AG04450 (cell line): ENCODE data around the gene UEVLD. TPM values are rescaled to one million over a fixed set of nuclear protein-coding genes. Genes with fewer than 3 reads are reported as not detected.

Experiments
- CTCF ChIA-PET: fragments of 300-600, 350-600 bp; formaldehyde crosslinking; extraction: SDS; loops from one replicate; lab custom pipeline; 2022; ENCODE audit warnings: antibody characterized with exemption, inconsistent platforms; lab: Charles Lee
- POLR2A ChIA-PET: fragments of 350-600 bp; formaldehyde crosslinking; extraction: SDS; loops from one replicate; lab custom pipeline; 2021; ENCODE audit warnings: antibody characterized with exemption, inconsistent platforms; lab: Yijun Ruan, JAX
- DNase-seq: peaks from one replicate; pipeline ENCODE4 v3.0.0-alpha.2; 2011; ENCODE audit warnings: low read depth, low spot score
- H3K27ac ChIP-seq: one replicate; pipeline ENCODE4 v1.5.1; 2012; ENCODE audit warnings: low read depth, low read length, control low read depth
- H3K27me3 ChIP-seq: one replicate; pipeline ENCODE4 v1.6.0; 2012; ENCODE audit warnings: low read length; ENCODE audit not compliant: control insufficient read depth, insufficient read depth
- H3K4me3 ChIP-seq: 2 replicates; pipeline ENCODE4 v1.5.1; 2011; ENCODE audit warnings: mild to moderate bottlenecking, low read depth, low read length, control low read depth
- H3K9me3 ChIP-seq: 2 replicates; pipeline ENCODE4 v1.5.1; 2012; ENCODE audit warnings: low read length; ENCODE audit not compliant: control insufficient read depth, insufficient read depth
- polyA plus RNA-seq: library from polyadenylated mRNA; depleted of rRNA; stranded (reverse); fragments of >200 nt; gene quantifications from 2 replicates; pipeline ENCODE4 v1.2.3, GENCODE V29; 2011
- TF ChIP-seq, protein P1 (sequence below): IDR thresholded peaks from 2 replicates; pipeline ENCODE4 v1.5.1; 2011; ENCODE audit warnings: low read depth, low read length, control low read depth, inconsistent platforms

The UEVLD gene
- polyA plus RNA-seq, 1 experiment, result 27.6 TPM

DNA sequence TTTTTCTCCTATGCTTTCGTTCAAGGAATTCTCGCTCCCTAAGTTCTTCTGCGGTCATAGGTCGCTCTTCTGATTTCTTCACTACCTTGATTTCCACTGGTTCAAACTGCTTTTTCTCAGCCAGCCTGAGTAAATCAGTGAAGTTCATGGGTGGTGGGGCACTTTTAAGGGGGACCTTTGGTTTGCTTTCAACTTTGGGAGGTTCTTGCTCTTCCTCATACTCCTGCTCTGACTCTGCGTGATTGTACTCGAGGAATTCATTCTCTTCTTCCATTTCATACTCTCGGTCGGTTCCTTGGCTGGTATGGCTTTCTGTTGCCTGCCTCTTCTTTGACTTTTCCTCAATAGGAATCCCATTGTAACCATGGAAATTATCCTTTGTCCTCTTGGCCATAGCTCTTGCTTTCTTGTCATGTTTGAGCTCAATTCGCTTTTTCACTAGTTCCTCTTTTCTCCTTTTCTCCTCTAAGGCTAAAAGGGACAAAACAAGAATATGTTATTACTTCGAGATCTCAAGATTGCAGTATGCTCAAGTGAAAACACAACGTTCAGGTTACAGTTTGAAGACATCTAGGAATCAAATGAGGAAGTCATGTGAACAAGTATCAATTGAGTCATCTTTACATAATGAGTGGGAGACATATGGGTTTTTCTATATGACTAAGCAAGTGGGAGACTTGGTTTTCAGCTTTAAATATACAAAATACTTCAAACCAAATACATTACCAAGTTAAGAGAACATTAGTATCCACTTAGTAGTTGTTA is 27.3 kb upstream of the UEVLD start:
- ChIA-PET POLR2A (interaction anchor here (1.0 kb wide), 1 partner anchor 20 kb away, joined by 3 read pairs; no protein-coding TSS in a partner anchor), CTCF (interaction anchor here (0.7 to 1.0 kb wide), 2 partner anchors 16 to 117 kb away, joined by 5 read pairs; no protein-coding TSS in a partner anchor)
- Histone ChIP-seq H3K4me3 (no peak overlapping the region), H3K27me3 (no peaks in the 10 kb centered on the region), H3K9me3 (no peaks in the 10 kb centered on the region; the same call in 1 of the 2 replicates), H3K27ac (peak overlapping the region; percentile 79)
- TF ChIP-seq, protein P1, sequence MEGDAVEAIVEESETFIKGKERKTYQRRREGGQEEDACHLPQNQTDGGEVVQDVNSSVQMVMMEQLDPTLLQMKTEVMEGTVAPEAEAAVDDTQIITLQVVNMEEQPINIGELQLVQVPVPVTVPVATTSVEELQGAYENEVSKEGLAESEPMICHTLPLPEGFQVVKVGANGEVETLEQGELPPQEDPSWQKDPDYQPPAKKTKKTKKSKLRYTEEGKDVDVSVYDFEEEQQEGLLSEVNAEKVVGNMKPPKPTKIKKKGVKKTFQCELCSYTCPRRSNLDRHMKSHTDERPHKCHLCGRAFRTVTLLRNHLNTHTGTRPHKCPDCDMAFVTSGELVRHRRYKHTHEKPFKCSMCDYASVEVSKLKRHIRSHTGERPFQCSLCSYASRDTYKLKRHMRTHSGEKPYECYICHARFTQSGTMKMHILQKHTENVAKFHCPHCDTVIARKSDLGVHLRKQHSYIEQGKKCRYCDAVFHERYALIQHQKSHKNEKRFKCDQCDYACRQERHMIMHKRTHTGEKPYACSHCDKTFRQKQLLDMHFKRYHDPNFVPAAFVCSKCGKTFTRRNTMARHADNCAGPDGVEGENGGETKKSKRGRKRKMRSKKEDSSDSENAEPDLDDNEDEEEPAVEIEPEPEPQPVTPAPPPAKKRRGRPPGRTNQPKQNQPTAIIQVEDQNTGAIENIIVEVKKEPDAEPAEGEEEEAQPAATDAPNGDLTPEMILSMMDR, result no peak
- DNase-seq, result no peak

DNA sequence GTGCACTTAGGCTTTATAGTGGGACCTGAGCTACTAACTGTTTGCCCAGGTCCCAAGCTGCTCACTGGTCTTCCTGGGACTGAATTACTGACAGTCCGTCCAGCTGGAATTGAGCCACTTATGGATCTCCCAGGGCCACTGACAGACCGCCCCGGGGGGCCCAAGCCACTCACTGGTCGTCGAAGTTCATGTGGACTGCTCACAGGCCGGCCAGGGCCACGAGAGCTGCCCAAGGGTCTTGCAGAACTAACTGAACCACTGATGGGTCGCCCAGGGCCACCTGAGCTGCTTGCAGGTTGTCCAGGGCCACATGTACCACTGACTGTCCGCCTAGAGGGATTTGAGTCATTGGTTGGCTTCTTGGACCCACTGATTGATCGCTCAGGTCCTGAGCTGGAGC is 26.1 kb upstream of the UEVLD start:
- DNase-seq, result no peak
- POLR2A ChIA-PET, result no interaction called here
- CTCF ChIA-PET, result no interaction called here
- Histone ChIP-seq H3K9me3 (no peaks in the 10 kb centered on the region; the same call in 1 of the 2 replicates), H3K27ac (no peak overlapping the region), H3K27me3 (no peaks in the 10 kb centered on the region), H3K4me3 (no peak overlapping the region)
- TF ChIP-seq, protein P1, result no peak

DNA sequence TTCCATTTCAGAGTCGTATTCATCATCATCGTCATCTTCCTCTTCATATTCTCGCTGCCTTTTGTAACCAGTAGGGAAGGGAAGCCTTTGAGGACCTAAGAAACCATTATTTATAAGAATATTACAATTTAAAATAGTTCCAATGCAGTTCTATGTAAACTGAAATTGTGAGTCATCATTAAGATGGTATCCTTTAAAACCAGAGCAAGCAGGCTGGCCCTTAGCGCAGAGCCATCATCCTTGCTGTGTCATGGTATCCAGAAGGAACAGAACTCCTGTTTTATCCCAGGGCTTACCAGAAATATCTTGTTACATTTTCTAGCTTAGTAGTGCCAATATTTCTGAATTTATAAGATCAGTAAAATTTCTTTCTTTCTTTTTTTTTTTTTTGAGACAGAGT is 23.9 kb upstream of the UEVLD start:
- CTCF ChIA-PET, result interaction anchor here (0.7 kb wide), 1 partner anchor 290 kb away, joined by 3 read pairs; the partner anchor contains the start of gene HPS5
- H3K27ac ChIP-seq, result no peak overlapping the region
- POLR2A ChIA-PET, result no interaction called here
- H3K4me3 ChIP-seq, result no peak overlapping the region
- no peaks in the 10 kb centered on the region; the same call in 1 of the 2 replicates for H3K9me3 ChIP-seq
- no peak for DNase-seq
- no peaks in the 10 kb centered on the region for H3K27me3 ChIP-seq
- TF ChIP-seq, protein P1, result no peak

DNA sequence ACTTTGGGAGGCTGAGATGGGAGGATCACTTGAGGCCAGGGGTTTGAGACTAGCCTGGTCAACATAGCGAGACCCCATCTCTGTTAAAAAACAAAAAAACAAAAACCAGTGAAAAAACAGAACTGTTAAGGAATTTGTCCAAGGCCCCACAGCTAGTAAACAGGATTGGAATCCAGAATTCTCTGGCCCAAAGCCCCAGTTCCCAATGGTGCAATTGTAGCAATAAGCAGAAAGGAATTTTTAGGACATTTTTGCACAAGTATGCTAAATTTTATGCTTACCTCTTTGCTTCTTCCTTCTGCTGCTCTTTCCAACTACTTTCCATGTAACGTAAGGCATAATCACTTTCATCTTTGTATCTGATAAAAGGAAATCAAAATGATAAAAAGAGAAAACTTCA is 22.7 kb upstream of the UEVLD start:
- DNase-seq, result no peak
- Histone ChIP-seq H3K9me3 (no peaks in the 10 kb centered on the region; the same call in 1 of the 2 replicates), H3K27ac (no peak overlapping the region), H3K27me3 (no peaks in the 10 kb centered on the region), H3K4me3 (no peak overlapping the region)
- POLR2A ChIA-PET, result no interaction called here
- TF ChIP-seq, protein P1, result no peak
- CTCF ChIA-PET, result no interaction called here

DNA sequence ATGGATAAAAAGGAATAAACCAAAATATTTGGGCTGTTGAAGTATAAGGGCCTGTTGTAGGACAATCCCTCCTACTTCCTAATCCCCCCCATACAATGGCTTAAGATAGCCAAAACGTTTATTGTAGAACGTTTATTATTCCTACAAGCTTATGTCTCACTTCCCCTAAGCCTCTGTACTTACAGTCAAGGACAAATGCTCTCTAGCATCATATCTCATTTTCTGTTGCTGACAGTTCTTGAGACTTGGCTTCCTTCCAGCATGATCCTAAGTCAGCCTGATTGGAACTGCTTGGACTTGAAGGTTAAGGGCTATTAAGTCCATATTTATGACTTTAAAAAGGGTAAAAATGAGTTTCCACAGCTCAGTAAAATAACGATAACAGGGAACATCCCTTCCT is 19.8 kb upstream of the UEVLD start:
- ChIA-PET CTCF (no interaction called here), POLR2A (no interaction called here)
- Histone ChIP-seq H3K4me3 (no peak overlapping the region), H3K27me3 (no peaks in the 10 kb centered on the region), H3K27ac (no peak overlapping the region), H3K9me3 (no peaks in the 10 kb centered on the region)
- DNase-seq, result no peak
- TF ChIP-seq, protein P1, result no peak
